NCI-H2196 treated with DMSO at 0.1 percent for 48 hours (cell line): ENCODE measurements around the gene GAGE10.
"Not testable (repeated sequence)": the region's sequence is repeated elsewhere in the genome, so short reads cannot be mapped to it uniquely, and the experiment has no call there.

ENCODE experiments used
- DNase-seq: peaks from one replicate; lab custom pipeline; 2025; ENCODE audit not compliant: unreplicated experiment; lab: John Stamatoyannopoulos, UW

Gene GAGE10

GRCh38 chrX:49322266-49322665 is 18.8 kb downstream of the GAGE10 start:
- not testable (repeated sequence) for DNase-seq

GRCh38 chrX:49323735-49324134 is 20.3 kb downstream of the GAGE10 start:
- DNase-seq: not testable (repeated sequence)

- not testable (repeated sequence) for DNase-seq
Measured at GRCh38 chrX:49330421-49330820, 27.0 kb downstream of the GAGE10 start.

- not testable (repeated sequence) for DNase-seq
Measured at GRCh38 chrX:49331282-49331681, 27.8 kb downstream of the GAGE10 start, which contains the start of gene GAGE13. Gene GAGE13 (plus strand): TSS chrX:49331582. CDS start chrX:49332738, 1,156 bp downstream.

- DNase-seq: not testable (repeated sequence)
Measured at GRCh38 chrX:49331841-49332240, 28.4 kb downstream of the GAGE10 start.

- not testable (repeated sequence) for DNase-seq
Measured at GRCh38 chrX:49341449-49341848, 38.0 kb downstream of the GAGE10 start.

- not testable (repeated sequence) for DNase-seq
Measured at GRCh38 chrX:49344496-49345175, 41.2 kb downstream of the GAGE10 start.

GRCh38 chrX:49345402-49345801 is 42.0 kb downstream of the GAGE10 start:
- not testable (repeated sequence) for DNase-seq

GRCh38 chrX:49346150-49346549 is 42.7 kb downstream of the GAGE10 start:
- DNase-seq: not testable (repeated sequence)
